NB4 (cell line): Measurements from ENCODE around the gene SEC16A.

ENCODE experiments used
- CTCF ChIP-seq: IDR thresholded peaks from one replicate; pipeline ENCODE4 v1.5.1; 2012; ENCODE audit warnings: low read depth, low read length
- MAX ChIP-seq: IDR thresholded peaks from 2 replicates; pipeline ENCODE4 v1.6.1; 2011; ENCODE audit warnings: low read depth, low read length
- MYC ChIP-seq: IDR thresholded peaks from 2 replicates; pipeline ENCODE4 v1.6.1; 2011; ENCODE audit warnings: low read depth, low read length
- POLR2A ChIP-seq: IDR thresholded peaks from 2 replicates; pipeline ENCODE4 v1.6.1; 2011; ENCODE audit warnings: mild to moderate bottlenecking; ENCODE audit not compliant: insufficient read length; ENCODE audit errors: extremely low read depth

- TF ChIP-seq CTCF (no peak), MAX (no peak), MYC (no peak), POLR2A (no peak)
These were observed 90.9 kb downstream of the SEC16A start for GRCh38 chr9:136391737-136392537.
